Astrocyte (in vitro differentiated cells and primary cell): ENCODE measurements around the gene ENTPD8. TPM values are rescaled to one million over a fixed set of nuclear protein-coding genes. Genes with fewer than 3 reads are reported as not detected.

Experiments
- DNase-seq: peaks from one replicate; pipeline ENCODE4 v3.0.0-alpha.2; 2010; ENCODE audit warnings: low read depth
- FAIRE-seq: peaks from 2 replicates; lab custom pipeline; 2011; peaks lifted over from hg19 to GRCh38; lab: Jason Lieb, UNC
- H2AFZ ChIP-seq: 2 replicates; pipeline ENCODE4 v1.6.0; 2012; ENCODE audit warnings: low read depth, low read length, inconsistent platforms
- H3K27ac ChIP-seq: 2 replicates; pipeline ENCODE4 v1.5.1; 2011; ENCODE audit warnings: low read depth, low read length, inconsistent platforms
- H3K27me3 ChIP-seq: 2 replicates; pipeline ENCODE4 v1.6.0; 2011; ENCODE audit warnings: low read length, inconsistent platforms; ENCODE audit not compliant: insufficient read depth
- H3K36me3 ChIP-seq: 2 replicates; pipeline ENCODE4 v1.5.1; 2011; ENCODE audit warnings: low read length, inconsistent platforms; ENCODE audit not compliant: insufficient read depth
- H3K4me1 ChIP-seq: 2 replicates; pipeline ENCODE4 v1.5.1; 2011; ENCODE audit warnings: low read length, inconsistent platforms; ENCODE audit not compliant: insufficient read depth
- H3K4me2 ChIP-seq: 2 replicates; pipeline ENCODE4 v1.6.0; 2012; ENCODE audit warnings: low read length, inconsistent platforms
- H3K4me3 ChIP-seq: 2 replicates; pipeline ENCODE4 v1.5.1; 2011; ENCODE audit warnings: low read depth, mild to moderate bottlenecking, low read length, inconsistent platforms; ENCODE audit not compliant: insufficient read depth
- H3K79me2 ChIP-seq: 2 replicates; pipeline ENCODE4 v1.6.0; 2012; ENCODE audit warnings: mild to moderate bottlenecking, low read length, inconsistent platforms; ENCODE audit not compliant: insufficient read depth
- H3K9ac ChIP-seq: 2 replicates; pipeline ENCODE4 v1.6.0; 2012; ENCODE audit warnings: mild to moderate bottlenecking, low read length, inconsistent platforms
- H3K9me3 ChIP-seq: 2 replicates; pipeline ENCODE4 v1.5.1; 2012; ENCODE audit warnings: low read depth, mild to moderate bottlenecking, low read length, inconsistent platforms; ENCODE audit not compliant: insufficient read depth
- H4K20me1 ChIP-seq: 2 replicates; pipeline ENCODE4 v1.6.0; 2012; ENCODE audit warnings: low read length, inconsistent platforms; ENCODE audit not compliant: insufficient read depth
- H3K27ac Mint-ChIP-seq: one replicate; pipeline ENCODE4 v1.8.0; 2021; ENCODE audit warnings: mild to moderate bottlenecking, mixed read lengths; ENCODE audit not compliant: unreplicated experiment
- H3K27me3 Mint-ChIP-seq: one replicate; pipeline ENCODE4 v1.8.0; 2021; ENCODE audit warnings: low read depth, mixed read lengths; ENCODE audit not compliant: unreplicated experiment
- H3K36me3 Mint-ChIP-seq: one replicate; pipeline ENCODE4 v1.8.0; 2021; ENCODE audit warnings: low read depth, mixed read lengths; ENCODE audit not compliant: unreplicated experiment
- H3K4me1 Mint-ChIP-seq: one replicate; pipeline ENCODE4 v1.8.0; 2021; ENCODE audit warnings: low read depth, mixed read lengths; ENCODE audit not compliant: unreplicated experiment
- H3K4me3 Mint-ChIP-seq: one replicate; pipeline ENCODE4 v1.8.0; 2021; ENCODE audit warnings: mild to moderate bottlenecking, moderate library complexity, mixed read lengths; ENCODE audit not compliant: unreplicated experiment
- H3K9me3 Mint-ChIP-seq: one replicate; pipeline ENCODE4 v1.8.0; 2021; ENCODE audit warnings: mild to moderate bottlenecking, mixed read lengths; ENCODE audit not compliant: unreplicated experiment
- EZH2 ChIP-seq: IDR thresholded peaks from 2 replicates; pipeline ENCODE4 v1.6.1; 2012; ENCODE audit warnings: mild to moderate bottlenecking, low read length, inconsistent platforms; ENCODE audit not compliant: insufficient read depth
- total RNA-seq: library from RNA; stranded (reverse); gene quantifications from 2 replicates; pipeline ENCODE4 v1.2.1, GENCODE V29; 2021
- TF ChIP-seq, protein P1 (sequence below): IDR thresholded peaks from 2 replicates; pipeline ENCODE4 v1.5.1; 2011; ENCODE audit warnings: low read depth, mild to moderate bottlenecking, inconsistent platforms, low read length, moderate library complexity; ENCODE audit not compliant: insufficient read depth

Gene ENTPD8
- total RNA-seq, 1 donor from 2014 or later, result 0.11 TPM

DNA sequence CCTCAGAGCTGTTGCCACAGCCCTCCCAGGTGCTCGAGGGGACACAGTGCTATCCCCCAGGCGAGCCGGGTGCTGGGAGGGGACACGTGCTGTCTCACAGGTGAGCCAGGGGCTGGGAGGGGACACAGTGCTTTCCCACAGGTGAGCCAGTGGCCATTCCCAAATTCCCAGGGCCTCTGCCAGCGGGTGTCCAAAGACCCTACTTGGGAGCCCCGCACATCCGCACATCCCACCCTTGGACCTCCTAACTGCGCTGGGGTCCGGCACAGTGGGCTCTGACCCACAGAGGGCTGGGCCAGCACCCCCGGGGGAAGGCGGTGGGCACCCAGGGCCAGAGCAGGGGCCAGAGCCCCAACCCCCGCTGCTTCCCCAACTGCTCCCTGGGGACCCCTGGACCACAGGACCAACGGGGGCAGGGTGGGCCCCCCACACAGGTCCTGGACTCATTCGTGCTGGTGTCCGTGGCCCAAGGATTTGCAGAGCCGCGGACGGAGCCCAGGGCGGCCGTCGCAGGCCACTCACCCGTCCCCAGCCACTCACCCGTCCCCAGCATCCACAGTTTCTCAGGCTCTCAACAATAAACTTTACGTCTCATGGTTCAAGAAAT lies 36.1 kb downstream of the ENTPD8 start:
- H3K27ac Mint-ChIP-seq, result no peak overlapping the region
- FAIRE-seq, result no peak

DNA sequence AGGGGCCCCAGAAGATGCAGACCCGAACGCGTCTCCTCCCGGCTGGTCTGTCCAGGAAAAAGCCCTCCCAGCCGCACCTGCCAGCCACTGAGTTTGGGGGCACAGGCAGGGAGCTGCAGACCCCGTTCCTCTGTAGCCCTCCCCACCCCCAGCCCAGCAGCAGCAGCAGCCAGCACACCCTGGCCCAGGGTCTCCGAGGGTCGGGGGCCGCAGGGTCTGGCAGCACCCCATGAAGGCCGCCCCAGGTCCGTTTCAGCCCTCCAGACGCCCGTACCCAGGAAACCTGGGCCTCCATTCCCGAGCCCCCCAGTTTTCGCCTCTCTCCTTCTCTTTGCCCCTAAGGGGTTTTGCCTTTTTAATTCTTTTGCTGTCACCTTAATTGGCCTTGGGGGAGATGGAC lies 37.9 kb downstream of the ENTPD8 start:
- no peaks in the 10 kb centered on the region for H3K79me2 ChIP-seq
- H3K27ac ChIP-seq, result no peak overlapping the region
- no peaks in the 10 kb centered on the region for H3K36me3 ChIP-seq
- DNase-seq (no peak), FAIRE-seq (no peak)
- Mint-ChIP-seq H3K27ac (no peak overlapping the region), H3K9me3 (peaks cover 4% of the 10 kb centered on the region), H3K4me1 (no peaks in the 10 kb centered on the region), H3K36me3 (peaks cover 17% of the 10 kb centered on the region), H3K4me3 (no peak overlapping the region), H3K27me3 (no peaks in the 10 kb centered on the region)
- peaks cover 17% of the 10 kb centered on the region for H4K20me1 ChIP-seq
- no peak overlapping the region for H3K4me2 ChIP-seq
- H3K4me3 ChIP-seq, result no peak overlapping the region
- no peaks in the 10 kb centered on the region for H3K27me3 ChIP-seq
- H3K9me3 ChIP-seq, result no peaks in the 10 kb centered on the region
- no peak overlapping the region for H3K9ac ChIP-seq
- H2AFZ ChIP-seq, result no peak overlapping the region
- TF ChIP-seq, protein P1, sequence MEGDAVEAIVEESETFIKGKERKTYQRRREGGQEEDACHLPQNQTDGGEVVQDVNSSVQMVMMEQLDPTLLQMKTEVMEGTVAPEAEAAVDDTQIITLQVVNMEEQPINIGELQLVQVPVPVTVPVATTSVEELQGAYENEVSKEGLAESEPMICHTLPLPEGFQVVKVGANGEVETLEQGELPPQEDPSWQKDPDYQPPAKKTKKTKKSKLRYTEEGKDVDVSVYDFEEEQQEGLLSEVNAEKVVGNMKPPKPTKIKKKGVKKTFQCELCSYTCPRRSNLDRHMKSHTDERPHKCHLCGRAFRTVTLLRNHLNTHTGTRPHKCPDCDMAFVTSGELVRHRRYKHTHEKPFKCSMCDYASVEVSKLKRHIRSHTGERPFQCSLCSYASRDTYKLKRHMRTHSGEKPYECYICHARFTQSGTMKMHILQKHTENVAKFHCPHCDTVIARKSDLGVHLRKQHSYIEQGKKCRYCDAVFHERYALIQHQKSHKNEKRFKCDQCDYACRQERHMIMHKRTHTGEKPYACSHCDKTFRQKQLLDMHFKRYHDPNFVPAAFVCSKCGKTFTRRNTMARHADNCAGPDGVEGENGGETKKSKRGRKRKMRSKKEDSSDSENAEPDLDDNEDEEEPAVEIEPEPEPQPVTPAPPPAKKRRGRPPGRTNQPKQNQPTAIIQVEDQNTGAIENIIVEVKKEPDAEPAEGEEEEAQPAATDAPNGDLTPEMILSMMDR, result no peak
- no peak for TF ChIP-seq EZH2
- peaks cover 8% of the 10 kb centered on the region for H3K4me1 ChIP-seq

More for the DNA sequence above, 36.1 kb downstream of the ENTPD8 start:
- no peak overlapping the region for H3K4me3 Mint-ChIP-seq
- Histone ChIP-seq H4K20me1 (peaks cover 23% of the 10 kb centered on the region), H3K9me3 (no peaks in the 10 kb centered on the region), H3K4me2 (no peak overlapping the region), H3K4me3 (no peak overlapping the region), H3K4me1 (peaks cover 8% of the 10 kb centered on the region), H3K27me3 (no peaks in the 10 kb centered on the region), H2AFZ (no peak overlapping the region), H3K79me2 (no peaks in the 10 kb centered on the region), H3K36me3 (no peaks in the 10 kb centered on the region), H3K27ac (no peak overlapping the region), H3K9ac (no peak overlapping the region)
- TF ChIP-seq, protein P1, result no peak
- TF ChIP-seq EZH2, result no peak
- H3K27me3 Mint-ChIP-seq, result no peaks in the 10 kb centered on the region
- no peak for DNase-seq
- peaks cover 4% of the 10 kb centered on the region for H3K9me3 Mint-ChIP-seq
- H3K36me3 Mint-ChIP-seq, result peaks cover 11% of the 10 kb centered on the region
- no peaks in the 10 kb centered on the region for H3K4me1 Mint-ChIP-seq

DNA sequence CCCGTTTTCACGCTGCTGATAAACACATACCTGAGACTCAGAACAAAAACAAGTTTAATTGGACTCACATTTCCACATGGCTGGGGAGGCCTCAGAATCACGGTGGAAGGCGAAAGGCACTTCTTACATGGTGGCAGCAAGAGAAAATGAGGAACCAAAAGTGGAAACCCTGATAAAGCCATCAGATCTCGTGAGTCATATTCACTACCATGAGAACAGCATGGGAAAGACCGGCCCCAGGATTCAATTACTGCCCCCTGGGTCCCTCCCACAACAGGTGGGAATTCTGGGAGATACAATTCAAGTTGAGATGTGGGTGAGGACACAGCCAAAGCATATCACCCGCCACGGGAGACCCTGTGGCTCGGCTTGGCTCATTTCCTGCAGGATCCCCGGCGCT lies 38.4 kb downstream of the ENTPD8 start:
- Mint-ChIP-seq H3K36me3 (peaks cover 17% of the 10 kb centered on the region), H3K27me3 (no peaks in the 10 kb centered on the region), H3K4me3 (no peak overlapping the region), H3K9me3 (peaks cover 4% of the 10 kb centered on the region), H3K4me1 (no peaks in the 10 kb centered on the region), H3K27ac (no peak overlapping the region)
- Histone ChIP-seq H3K4me1 (peaks cover 6% of the 10 kb centered on the region), H4K20me1 (peaks cover 20% of the 10 kb centered on the region), H3K36me3 (no peaks in the 10 kb centered on the region), H3K9ac (no peak overlapping the region), H3K4me2 (no peak overlapping the region), H3K27me3 (no peaks in the 10 kb centered on the region), H3K27ac (no peak overlapping the region), H3K79me2 (no peaks in the 10 kb centered on the region), H2AFZ (no peak overlapping the region), H3K4me3 (no peak overlapping the region), H3K9me3 (no peaks in the 10 kb centered on the region)
- DNase-seq (no peak), FAIRE-seq (no peak)
- no peak for TF ChIP-seq EZH2
- TF ChIP-seq, protein P1, result no peak
